GM21528 (cell line): ENCODE data around the gene IL1F10.
A peak's percentile ranks its signal among the peaks of the same experiment; 100 is the strongest.

Source experiments
- ATAC-seq: cut with Tn5 transposase; IDR thresholded peaks from one replicate; pipeline ENCODE4 v1.9.1; 2021; ENCODE audit warnings: mild to moderate bottlenecking, moderate library complexity; ENCODE audit not compliant: unreplicated experiment, low FRiP score

The IL1F10 gene

GRCh38 chr2:113105047-113105785 lies 37.4 kb downstream of the IL1F10 start:
- ATAC-seq, result no peak

- no peak for ATAC-seq
Measured at GRCh38 chr2:113111121-113111520, 43.4 kb downstream of the IL1F10 start.

- no peak for ATAC-seq
Measured at GRCh38 chr2:113111823-113112287, 44.1 kb downstream of the IL1F10 start.

- ATAC-seq, result no peak
Measured at GRCh38 chr2:113112441-113112840, 44.7 kb downstream of the IL1F10 start.

- no peak for ATAC-seq
Measured at GRCh38 chr2:113112871-113113270, 45.1 kb downstream of the IL1F10 start.

- no peak for ATAC-seq
Measured at GRCh38 chr2:113113807-113114206, 46.0 kb downstream of the IL1F10 start.

GRCh38 chr2:113114224-113114945 lies 46.6 kb downstream of the IL1F10 start:
- no peak for ATAC-seq

GRCh38 chr2:113114996-113115395 lies 47.2 kb downstream of the IL1F10 start:
- no peak for ATAC-seq

GRCh38 chr2:113116100-113116958 lies 48.6 kb downstream of the IL1F10 start:
- no peak for ATAC-seq

- ATAC-seq, result no peak
Measured at GRCh38 chr2:113117541-113118262, 49.9 kb downstream of the IL1F10 start.

GRCh38 chr2:113118263-113118657 lies 50.5 kb downstream of the IL1F10 start:
- ATAC-seq, result no peak

- ATAC-seq, result no peak
Measured at GRCh38 chr2:113119111-113119510, 51.3 kb downstream of the IL1F10 start.

GRCh38 chr2:113120861-113121260 lies 53.1 kb downstream of the IL1F10 start:
- ATAC-seq, result no peak

- ATAC-seq, result no peak
Measured at GRCh38 chr2:113122364-113122763, 54.6 kb downstream of the IL1F10 start.

- no peak for ATAC-seq
Measured at GRCh38 chr2:113123726-113124125, 56.0 kb downstream of the IL1F10 start.

- peak; percentile 56 for ATAC-seq
Measured at GRCh38 chr2:113124181-113124961, 56.6 kb downstream of the IL1F10 start.
